HG02938 (cell line): Measurements from ENCODE around the gene GLYAT.
"Not testable (repeated sequence)": the region's sequence is repeated elsewhere in the genome, so short reads cannot be mapped to it uniquely, and the experiment has no call there.

Experiments
- ATAC-seq: cut with Tn5 transposase; IDR thresholded peaks from one replicate; pipeline ENCODE4 v1.9.1; 2021; ENCODE audit warnings: mild to moderate bottlenecking, moderate library complexity; ENCODE audit not compliant: unreplicated experiment

The GLYAT gene

DNA sequence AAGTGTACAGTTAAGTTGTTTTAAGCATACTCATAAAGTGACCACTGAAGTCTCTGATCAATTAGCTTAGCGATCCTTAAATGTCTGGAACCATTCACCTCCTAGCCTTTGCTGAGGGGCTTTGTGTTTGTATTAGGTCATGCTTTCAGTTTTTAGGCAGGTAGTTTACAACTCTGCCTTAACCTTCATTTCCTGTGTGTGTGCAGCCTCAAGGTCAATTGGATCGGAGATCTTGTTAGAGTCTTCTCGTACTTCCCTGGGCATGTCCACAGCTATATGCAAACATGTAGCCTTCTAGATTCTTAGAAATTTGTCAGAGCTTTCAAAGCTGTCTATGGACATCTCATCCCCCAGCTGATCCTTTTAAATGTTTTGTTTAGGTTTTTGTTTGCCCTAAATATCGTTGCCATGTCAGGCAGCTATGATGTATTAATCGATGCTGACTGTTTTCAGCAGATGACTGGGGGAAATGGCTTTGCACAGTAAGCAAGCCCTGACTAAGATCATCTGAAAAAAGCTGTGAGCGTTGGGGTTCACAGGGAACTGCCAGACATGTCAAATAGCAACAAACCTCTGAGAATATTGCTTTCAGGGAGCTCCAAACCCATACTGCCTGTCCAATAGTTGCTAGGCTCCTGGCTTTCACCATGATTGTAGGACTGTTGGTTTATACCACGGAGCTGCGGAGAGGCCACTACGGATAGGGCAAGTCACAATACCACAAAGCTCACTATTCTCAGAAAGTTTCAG is 45.6 kb downstream of the GLYAT start:
- no peak for ATAC-seq

DNA sequence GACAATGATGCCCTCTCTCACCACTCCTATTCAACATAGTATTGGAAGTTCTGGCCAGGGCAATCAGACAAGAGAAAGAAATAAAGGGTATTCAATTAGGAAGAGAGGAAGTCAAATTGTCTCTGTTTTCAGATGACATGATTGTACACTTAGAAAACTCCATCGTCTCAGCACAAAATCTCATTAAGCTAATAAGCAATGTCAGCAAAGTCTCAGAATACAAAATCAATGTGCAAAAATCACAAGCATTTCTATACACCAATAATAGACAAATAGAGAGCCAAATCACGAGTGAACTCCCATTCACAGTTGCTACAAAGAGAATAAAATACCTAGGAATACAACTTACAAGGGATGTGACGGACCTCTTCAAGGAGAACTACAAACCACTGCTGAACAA is 49.1 kb downstream of the GLYAT start:
- ATAC-seq = not testable (repeated sequence)

DNA sequence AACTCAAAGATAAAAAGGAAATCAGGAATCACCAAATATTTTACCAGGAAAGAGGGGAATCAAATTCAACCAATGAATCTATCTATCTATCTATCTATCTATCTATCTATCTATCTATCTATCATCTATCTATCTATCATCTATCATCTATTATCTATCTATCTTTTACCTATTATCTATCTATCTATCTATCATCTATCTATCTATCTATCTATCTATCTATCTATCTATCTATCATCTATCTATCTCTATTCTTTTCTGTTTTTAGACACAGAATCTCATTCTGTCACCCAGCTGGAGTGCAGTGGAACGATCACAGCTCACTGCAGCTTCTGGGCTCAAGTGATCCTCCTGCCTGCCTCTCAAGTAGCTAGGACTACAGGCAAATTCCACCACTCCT is 54.2 kb downstream of the GLYAT start:
- not testable (repeated sequence) for ATAC-seq

DNA sequence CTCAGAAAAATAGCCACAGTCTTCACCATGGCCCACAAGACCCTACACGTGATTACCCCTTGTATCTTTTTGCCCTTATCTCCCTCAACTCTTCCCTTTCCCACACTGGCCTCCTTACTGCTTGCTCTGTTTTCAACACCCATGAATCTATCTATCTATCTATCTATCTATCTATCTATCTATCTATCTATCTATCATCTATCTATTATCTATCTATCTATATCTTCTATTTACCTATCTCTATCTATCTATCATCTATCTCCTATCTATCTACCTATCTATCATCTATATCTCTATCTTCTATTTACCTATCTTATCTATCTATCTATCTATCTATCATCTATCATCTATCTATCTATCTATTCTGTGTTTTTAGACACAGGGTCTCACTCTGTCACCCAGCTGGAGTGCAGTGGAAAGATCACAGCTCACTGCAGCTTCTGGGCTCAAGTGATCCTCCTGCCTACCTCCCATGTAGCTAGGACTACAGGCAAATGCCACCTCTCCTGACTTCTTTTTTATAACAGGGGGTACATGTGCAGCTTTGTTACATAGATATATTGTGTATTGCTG is 55.1 kb downstream of the GLYAT start:
- ATAC-seq = no peak

DNA sequence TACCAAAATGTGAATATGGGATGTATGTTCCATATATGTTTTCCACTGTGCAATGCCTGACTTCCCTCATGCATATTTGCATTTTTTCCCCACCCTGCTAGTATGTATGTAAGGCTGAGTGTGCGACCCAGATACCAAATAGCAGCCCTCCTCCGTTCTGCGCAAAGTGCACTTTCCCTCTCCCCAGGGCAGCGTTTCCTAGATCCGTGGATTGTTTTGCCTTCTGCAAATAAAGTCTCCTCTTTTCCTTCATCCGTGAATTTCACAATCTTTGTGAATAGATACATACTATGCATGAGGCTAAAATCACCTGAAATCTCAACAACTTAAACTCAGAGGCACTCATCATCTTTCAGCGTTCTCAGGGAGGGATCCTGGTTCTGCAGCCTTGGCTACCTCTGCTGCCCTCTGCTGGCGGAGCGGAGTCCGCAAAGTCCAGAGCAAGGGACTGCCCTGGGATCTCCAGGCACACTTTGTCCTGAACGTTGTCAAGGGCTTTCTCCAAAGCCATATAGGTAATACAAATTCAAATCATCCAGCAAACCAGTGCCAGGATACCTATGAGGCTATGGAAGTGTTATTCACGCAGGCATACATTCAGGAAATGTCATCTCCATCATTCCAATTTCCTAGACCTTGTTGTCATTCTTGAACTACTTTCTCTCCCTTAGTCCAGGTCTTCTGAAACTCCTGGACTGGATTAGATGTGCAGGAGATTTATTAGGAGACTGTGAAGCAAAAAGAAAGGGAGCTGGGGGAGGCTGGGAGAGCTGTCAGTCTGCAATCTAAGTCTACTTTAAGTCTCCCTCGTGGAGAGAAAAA is 56.2 kb downstream of the GLYAT start:
- ATAC-seq = peak; percentile 83

DNA sequence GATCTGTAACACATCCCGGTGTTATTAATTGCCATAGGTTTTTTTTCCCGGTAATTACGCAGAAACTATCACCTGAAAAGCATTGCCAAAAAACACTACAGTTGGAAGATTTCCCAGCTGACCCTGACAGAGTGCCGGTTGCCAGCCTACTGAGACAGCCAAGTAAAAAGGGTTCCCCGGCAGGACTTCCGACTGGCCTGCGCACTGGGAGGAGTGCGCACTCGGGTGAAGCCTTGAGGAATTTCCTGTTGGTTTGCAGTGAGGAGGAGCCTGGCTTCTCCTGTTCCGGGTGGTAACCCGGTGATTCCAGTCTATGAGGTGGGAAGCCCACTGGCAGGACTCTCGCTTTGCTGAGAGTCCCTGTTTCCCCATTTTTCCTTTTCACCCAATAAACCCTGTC is 57.1 kb downstream of the GLYAT start:
- no peak for ATAC-seq

DNA sequence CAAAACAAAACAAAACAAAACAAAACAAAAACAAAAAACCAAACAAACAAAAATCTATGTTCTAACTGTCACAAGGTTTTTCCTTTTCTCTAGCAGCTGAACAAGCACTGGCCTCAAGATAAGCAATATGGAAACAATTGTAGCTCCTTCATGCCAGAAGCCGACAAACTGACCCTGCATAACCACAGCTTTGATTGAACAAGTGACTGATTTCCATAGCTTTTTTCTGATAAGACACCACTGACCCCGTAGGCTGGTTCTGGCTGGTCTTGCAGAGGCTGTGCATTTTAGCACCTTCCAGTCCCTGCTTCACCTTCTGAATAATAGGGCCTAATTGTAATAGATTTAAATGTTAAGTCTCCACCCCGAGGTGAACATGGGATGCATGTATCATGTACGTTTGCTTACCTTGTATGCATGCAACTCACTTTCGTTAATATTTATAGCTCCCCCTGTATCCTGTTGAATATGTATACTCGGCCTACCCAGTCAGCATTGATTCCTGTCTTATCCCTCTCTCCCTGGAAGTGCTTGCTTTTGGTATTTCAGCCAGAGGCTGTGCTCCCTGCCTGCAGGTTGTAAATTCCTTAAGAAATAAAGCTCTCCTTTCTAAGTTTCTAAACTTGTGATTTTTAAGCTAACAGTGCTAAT is 59.6 kb downstream of the GLYAT start:
- ATAC-seq = no peak

DNA sequence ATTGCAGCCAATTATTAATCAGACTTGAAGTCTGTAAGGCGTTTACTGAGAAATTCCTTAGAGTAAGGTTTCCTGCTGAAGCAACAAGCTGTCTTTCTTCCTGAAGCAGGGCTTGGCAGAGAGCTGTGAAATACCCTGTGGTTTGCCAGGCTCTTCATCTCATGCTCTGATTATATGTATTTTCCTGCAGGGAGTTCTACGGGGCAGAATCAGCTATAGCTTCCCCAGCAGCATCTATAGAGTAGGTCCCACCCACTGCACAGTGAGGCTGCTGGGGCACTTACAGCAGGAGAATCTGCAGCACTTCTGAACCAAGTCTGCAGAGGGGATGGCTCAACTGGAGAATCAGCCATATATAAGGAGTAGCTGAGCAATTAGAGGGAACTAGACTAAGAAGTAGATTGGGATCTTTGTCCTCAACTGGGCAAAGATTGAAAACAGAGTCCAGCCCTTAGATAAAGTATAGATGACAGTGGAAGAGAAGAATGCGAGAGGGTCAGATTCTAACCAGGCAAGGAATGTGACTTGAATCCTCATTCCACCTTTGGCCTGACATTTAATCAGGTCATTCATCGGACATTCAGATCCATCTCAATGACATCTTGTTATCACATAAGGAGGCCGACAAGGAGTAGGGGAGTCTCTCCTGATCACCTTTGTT is 71.7 kb downstream of the GLYAT start:
- ATAC-seq = no peak

DNA sequence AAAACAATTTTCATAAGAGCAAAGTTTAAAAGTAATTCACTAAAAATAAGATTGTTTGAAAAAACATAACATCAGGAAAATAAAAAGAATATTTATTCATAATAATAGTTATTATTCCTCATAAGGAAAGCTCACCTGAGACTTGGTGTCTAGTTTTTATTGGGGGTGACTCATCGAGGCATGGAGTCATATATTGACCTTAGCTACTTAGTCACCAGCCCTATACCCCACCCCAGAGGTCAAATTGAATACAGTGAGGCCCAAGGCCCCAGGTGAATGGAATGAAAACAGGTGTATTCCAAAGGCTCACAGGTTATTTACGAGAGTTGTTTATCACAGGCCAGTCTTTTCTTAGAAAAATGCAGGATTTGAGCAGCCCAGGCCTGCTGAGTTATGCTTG is 72.3 kb downstream of the GLYAT start:
- ATAC-seq = no peak
